Upper lobe of left lung (tissue), 6 donors: ENCODE measurements around the gene LMCD1. TPM values are rescaled to one million over a fixed set of nuclear protein-coding genes. Genes with fewer than 3 reads are reported as not detected.

ENCODE experiments used
- ATAC-seq, 2 donors: fragments of 200-7000 bp; cut with Tn5 transposase; one replicate each; pipeline ENCODE4 v1.9.1; 2022; ENCODE audit warnings: mild to moderate bottlenecking in 2 of 2, moderate library complexity in 2 of 2; ENCODE audit not compliant: low FRiP score in 2 of 2
- DNase-seq, 2 donors: peaks; one replicate each; pipeline ENCODE4 v3.0.0-alpha.2; 2019 to 2020
- H3K27ac ChIP-seq, 4 donors: fragments of 200-600 bp; sonication (generic); one replicate each; pipeline ENCODE4 v1.5.1; 2016 to 2019
- H3K27me3 ChIP-seq, 4 donors: fragments of 200-600 bp; sonication (generic); one replicate each; pipeline ENCODE4 v1.5.1; 2017 to 2019
- H3K36me3 ChIP-seq, 4 donors: fragments of 200-600 bp; sonication (generic); one replicate each; pipeline ENCODE4 v1.5.1; 2016 to 2019
- H3K4me1 ChIP-seq, 4 donors: fragments of 200-600 bp; sonication (generic); one replicate each; pipeline ENCODE4 v1.5.1; 2018 to 2019
- H3K4me3 ChIP-seq, 4 donors: fragments of 200-600 bp; sonication (generic); one replicate each; pipeline ENCODE4 v1.5.1; 2017 to 2019; ENCODE audit warnings: mild to moderate bottlenecking in 2 of 4, moderate library complexity in 1 of 4
- H3K9me3 ChIP-seq, 4 donors: fragments of 200-600 bp; sonication (generic); one replicate each; pipeline ENCODE4 v1.5.1; 2018 to 2019
- EP300 ChIP-seq, 4 donors: sonication (generic); formaldehyde crosslinking; IDR thresholded peaks; one replicate each; pipeline ENCODE4 v1.5.1; 2017; ENCODE audit warnings: antibody characterized with exemption in 4 of 4, control low read depth in 2 of 4
- POLR2A ChIP-seq, 4 donors: fragments of 450-650 bp; IDR thresholded peaks; one replicate each; pipeline ENCODE4 v1.5.1; 2016 to 2017; ENCODE audit warnings: antibody characterized with exemption in 4 of 4, mild to moderate bottlenecking in 2 of 4
- POLR2AphosphoS5 ChIP-seq, 2 donors: sonication (generic); formaldehyde crosslinking; IDR thresholded peaks; one replicate each; pipeline ENCODE4 v1.5.1; 2017; ENCODE audit warnings: antibody characterized with exemption in 2 of 2
- WGBS, 2 donors: methylation state at CpG; one replicate each; pipeline ENCODE4 v1.1.5; 2017 to 2018; 5-methylcytosine and 5-hydroxymethylcytosine counted together
- total RNA-seq, 6 donors: library from RNA; depleted of rRNA in 4 of 6; stranded (reverse); fragments of >200 nt in 4 of 6; gene quantifications; one replicate each; pipeline versions ENCODE4 v1.1.0 to v1.2.1, GENCODE V29; 2016 to 2021
- TF ChIP-seq, protein P1 (sequence below), 6 experiments: fragments of 450-650 bp in 4 of 6; fragments of 200-600 bp in 2 of 6; sonication (generic) in 2 of 6; IDR thresholded peaks; one replicate each; pipeline ENCODE4 v1.5.1; 2016 to 2019; ENCODE audit warnings: antibody characterized with exemption in 6 of 6
- donor health status: DM: no; HTN: no; CAD: no; lungs with moderate emphysema.
- donor health status: DM: no; HTN: yes; CAD: no; lungs with severe emphysema.

LMCD1 gene
- total RNA-seq, 6 donors from 2014 or later, result 47.4 to 269 (median 118) TPM

- peaks cover 8 to 13% (median 11%) of the 10 kb centered on the region in 4 donors for H3K4me1 ChIP-seq
- no peaks in the 10 kb centered on the region for H3K36me3 ChIP-seq
- no peak for ATAC-seq
- no peaks in the 10 kb centered on the region for H3K27me3 ChIP-seq
- no peak for DNase-seq
- TF ChIP-seq POLR2A (IDR thresholded peaks at IDR 0.05) (no peak), POLR2AphosphoS5 (IDR thresholded peaks at IDR 0.05) (no peak), EP300 (IDR thresholded peaks at IDR 0.05) (no peak)
- TF ChIP-seq, protein P1, sequence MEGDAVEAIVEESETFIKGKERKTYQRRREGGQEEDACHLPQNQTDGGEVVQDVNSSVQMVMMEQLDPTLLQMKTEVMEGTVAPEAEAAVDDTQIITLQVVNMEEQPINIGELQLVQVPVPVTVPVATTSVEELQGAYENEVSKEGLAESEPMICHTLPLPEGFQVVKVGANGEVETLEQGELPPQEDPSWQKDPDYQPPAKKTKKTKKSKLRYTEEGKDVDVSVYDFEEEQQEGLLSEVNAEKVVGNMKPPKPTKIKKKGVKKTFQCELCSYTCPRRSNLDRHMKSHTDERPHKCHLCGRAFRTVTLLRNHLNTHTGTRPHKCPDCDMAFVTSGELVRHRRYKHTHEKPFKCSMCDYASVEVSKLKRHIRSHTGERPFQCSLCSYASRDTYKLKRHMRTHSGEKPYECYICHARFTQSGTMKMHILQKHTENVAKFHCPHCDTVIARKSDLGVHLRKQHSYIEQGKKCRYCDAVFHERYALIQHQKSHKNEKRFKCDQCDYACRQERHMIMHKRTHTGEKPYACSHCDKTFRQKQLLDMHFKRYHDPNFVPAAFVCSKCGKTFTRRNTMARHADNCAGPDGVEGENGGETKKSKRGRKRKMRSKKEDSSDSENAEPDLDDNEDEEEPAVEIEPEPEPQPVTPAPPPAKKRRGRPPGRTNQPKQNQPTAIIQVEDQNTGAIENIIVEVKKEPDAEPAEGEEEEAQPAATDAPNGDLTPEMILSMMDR (IDR thresholded peaks at IDR 0.05), result no peak
- no peak overlapping the region for H3K4me3 ChIP-seq
- H3K9me3 ChIP-seq, result no peaks in the 10 kb centered on the region
- H3K27ac ChIP-seq, result peak overlapping the region in 1 of 4 donors; percentile 24
- WGBS, 2 donors, result 89 to 92% methylated on average over 16 of the region's 16 CpGs
These were observed 106.6 kb downstream of the LMCD1 start for GRCh38 chr3:8608041-8608790.

- H3K27me3 ChIP-seq, result no peaks in the 10 kb centered on the region
- WGBS, 2 donors, result 82 to 87% methylated on average over 9 to 10 of the region's 10 CpGs
These were observed 107.3 kb downstream of the LMCD1 start for GRCh38 chr3:8608791-8609467.

DNA sequence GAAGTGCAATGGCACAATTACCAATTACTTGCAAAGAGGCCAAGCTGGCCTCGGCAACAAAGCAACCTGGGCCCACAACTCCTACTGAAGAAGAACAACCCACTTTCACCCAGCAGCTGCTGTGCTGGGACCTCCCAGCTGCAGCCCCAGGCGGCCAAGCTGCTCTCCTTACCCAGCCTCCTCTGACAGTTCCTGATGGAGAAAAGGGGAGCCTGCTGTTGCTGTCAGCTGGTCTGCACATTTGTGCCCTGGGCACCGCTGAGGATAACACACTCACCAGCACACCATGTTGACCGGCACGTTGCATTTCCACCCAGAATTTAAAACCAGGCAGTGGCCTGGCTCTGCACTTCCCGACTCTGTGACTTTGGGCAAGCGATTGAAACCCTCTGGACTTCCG, 109.3 kb downstream of the LMCD1 start:
- H3K36me3 ChIP-seq, result no peaks in the 10 kb centered on the region
- ATAC-seq, result no peak
- no peak for DNase-seq
- no peak overlapping the region for H3K4me3 ChIP-seq
- no peak overlapping the region for H3K27ac ChIP-seq
- TF ChIP-seq, protein P1 (IDR thresholded peaks at IDR 0.05), result no peak
- TF ChIP-seq POLR2A (IDR thresholded peaks at IDR 0.05) (no peak), EP300 (IDR thresholded peaks at IDR 0.05) (no peak), POLR2AphosphoS5 (IDR thresholded peaks at IDR 0.05) (no peak)
- H3K9me3 ChIP-seq, result no peaks in the 10 kb centered on the region
- no peaks in the 10 kb centered on the region for H3K27me3 ChIP-seq
- H3K4me1 ChIP-seq, result peaks cover 8 to 13% (median 11%) of the 10 kb centered on the region in 4 donors
- 85 to 87% methylated on average over 6 to 8 of the region's 8 CpGs for WGBS, 2 donors

More at GRCh38 chr3:8608791-8609467, 107.3 kb downstream of the LMCD1 start:
- no peak overlapping the region for H3K27ac ChIP-seq
- no peak overlapping the region for H3K4me3 ChIP-seq
- ATAC-seq (no peak), DNase-seq (no peak)
- H3K4me1 ChIP-seq, result peaks cover 8 to 13% (median 11%) of the 10 kb centered on the region in 4 donors
- TF ChIP-seq EP300 (IDR thresholded peaks at IDR 0.05) (no peak), POLR2A (IDR thresholded peaks at IDR 0.05) (no peak), POLR2AphosphoS5 (IDR thresholded peaks at IDR 0.05) (no peak)
- TF ChIP-seq, protein P1 (IDR thresholded peaks at IDR 0.05), result no peak
- H3K36me3 ChIP-seq, result no peaks in the 10 kb centered on the region
- no peaks in the 10 kb centered on the region for H3K9me3 ChIP-seq

- ATAC-seq, result peak in 1 of 2 donors; percentile 59
These were observed 116.3 kb downstream of the LMCD1 start for GRCh38 chr3:8617921-8618320.

More at GRCh38 chr3:8617921-8618320, 116.3 kb downstream of the LMCD1 start:
- no peak overlapping the region for H3K27ac ChIP-seq
- no peaks in the 10 kb centered on the region for H3K27me3 ChIP-seq
- DNase-seq, result no peak
- WGBS, 2 donors, result 94 to 96% methylated on average over 5 of the region's 5 CpGs
- no peaks in the 10 kb centered on the region for H3K9me3 ChIP-seq
- no peak overlapping the region for H3K4me3 ChIP-seq
- TF ChIP-seq, protein P1 (IDR thresholded peaks at IDR 0.05), result no peak
- TF ChIP-seq POLR2AphosphoS5 (IDR thresholded peaks at IDR 0.05) (no peak), POLR2A (IDR thresholded peaks at IDR 0.05) (no peak), EP300 (IDR thresholded peaks at IDR 0.05) (no peak)
- no peaks in the 10 kb centered on the region for H3K36me3 ChIP-seq
- peaks cover 5 to 11% (median 6%) of the 10 kb centered on the region in 4 donors for H3K4me1 ChIP-seq
